HG03039 (cell line): ENCODE results near the gene C1orf21.
"Not testable (repeated sequence)": the region's sequence is repeated elsewhere in the genome, so short reads cannot be mapped to it uniquely, and the experiment has no call there.

Experiments
- ATAC-seq: cut with Tn5 transposase; IDR thresholded peaks from one replicate; pipeline ENCODE4 v1.9.1; 2021; ENCODE audit warnings: mild to moderate bottlenecking, moderate library complexity; ENCODE audit not compliant: unreplicated experiment

Gene C1orf21

DNA sequence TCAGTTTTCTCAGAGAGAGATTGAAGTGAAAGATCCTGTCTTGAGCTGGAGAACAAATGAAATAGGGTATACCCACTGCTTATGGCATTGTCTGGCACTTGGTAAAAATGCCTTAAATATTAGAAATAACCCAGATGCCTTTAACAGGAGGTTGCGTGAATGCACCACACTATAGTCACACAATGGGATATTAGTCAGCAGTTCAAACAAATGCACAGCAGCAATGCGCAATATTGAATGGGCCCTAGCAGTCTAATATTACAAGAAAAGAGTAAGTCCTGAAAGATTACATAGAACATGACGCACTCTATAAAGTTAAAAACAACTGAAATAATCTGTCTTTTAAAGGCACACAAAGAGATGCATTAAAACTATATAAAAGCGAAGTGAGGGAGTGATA, 206.8 kb downstream of the C1orf21 start:
- ATAC-seq: no peak

DNA sequence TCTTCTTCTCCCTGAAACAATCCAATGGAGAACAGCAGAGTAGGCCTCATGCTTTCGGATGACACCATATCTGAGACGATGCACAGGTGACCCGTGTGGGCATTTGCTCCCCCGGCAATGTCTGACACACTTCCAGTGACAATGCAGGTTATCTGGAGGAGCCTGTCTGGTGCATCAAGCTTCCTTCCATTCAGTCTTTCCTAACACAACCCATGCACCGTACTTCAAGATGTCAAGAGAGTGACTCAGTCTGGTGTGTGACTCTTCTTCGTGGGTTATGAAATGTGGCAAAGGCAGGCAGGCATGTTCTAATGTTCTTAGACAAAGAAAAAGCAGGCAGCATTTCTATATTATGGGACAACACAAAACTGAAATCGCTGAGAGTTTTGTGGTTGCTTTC, 208.8 kb downstream of the C1orf21 start:
- no peak for ATAC-seq

DNA sequence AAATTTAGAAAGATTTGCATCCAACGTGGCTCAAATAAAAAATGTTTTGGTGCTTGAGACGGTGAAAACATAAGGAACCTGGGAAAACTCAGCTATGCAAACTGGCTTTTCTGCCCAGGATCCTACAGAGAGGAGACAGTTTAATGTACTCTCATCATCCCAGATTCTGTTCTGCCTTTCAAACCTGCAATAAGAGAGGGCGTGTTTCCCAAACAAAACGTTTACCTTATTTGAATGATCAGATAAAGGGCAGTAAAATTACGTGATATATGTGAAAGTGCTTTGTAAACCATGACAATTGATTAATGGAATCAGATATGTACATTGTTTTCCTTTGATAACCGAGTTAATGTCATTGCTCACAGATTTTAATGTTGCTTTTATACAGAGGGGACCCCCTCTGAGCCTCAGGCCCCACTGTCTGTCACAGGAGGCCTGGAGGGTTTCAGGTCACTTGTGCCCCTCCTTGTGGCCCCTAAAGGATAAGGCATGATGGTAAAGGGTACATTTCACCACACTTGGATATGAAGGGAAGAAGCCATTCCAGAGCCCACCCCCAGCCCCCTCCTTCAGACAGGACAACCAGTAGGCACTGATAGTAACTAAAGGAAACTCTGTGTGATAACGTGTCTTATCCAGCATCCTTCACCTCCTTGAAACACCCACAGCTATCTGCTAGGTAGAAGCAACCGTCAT, 210.3 kb downstream of the C1orf21 start:
- no peak for ATAC-seq

DNA sequence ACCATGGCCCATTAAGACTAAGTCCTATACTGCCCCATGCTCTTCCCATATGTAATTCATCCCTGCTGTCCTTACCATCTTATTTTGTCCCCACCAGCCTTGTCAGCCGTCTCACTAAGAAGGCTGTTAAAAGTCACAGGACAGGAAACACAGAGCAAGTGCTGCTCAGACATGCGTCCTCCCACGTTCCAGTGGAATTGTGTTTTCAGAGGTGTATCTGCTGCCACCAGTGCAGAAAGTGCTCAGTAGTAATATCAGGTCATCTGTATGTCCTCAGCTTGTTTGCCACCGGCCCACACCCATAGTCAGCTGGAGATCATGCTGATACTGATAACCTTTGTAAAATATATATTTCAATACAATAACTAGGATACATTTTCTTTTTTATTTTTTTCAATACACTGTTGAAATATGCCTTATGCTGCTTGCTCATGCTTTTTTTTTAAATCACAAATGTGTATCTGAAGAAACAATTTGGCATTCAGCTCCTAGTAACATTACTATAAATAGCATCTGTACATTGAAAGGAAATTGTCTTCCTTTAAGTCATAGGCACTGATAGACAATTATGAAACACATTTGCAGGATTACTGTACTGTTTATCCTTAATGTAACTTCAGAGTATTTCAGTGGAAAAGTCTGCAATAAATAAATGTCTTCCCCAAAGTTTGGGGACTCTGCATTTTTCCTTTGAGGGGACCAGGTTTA, 211.0 kb downstream of the C1orf21 start:
- ATAC-seq: no peak

DNA sequence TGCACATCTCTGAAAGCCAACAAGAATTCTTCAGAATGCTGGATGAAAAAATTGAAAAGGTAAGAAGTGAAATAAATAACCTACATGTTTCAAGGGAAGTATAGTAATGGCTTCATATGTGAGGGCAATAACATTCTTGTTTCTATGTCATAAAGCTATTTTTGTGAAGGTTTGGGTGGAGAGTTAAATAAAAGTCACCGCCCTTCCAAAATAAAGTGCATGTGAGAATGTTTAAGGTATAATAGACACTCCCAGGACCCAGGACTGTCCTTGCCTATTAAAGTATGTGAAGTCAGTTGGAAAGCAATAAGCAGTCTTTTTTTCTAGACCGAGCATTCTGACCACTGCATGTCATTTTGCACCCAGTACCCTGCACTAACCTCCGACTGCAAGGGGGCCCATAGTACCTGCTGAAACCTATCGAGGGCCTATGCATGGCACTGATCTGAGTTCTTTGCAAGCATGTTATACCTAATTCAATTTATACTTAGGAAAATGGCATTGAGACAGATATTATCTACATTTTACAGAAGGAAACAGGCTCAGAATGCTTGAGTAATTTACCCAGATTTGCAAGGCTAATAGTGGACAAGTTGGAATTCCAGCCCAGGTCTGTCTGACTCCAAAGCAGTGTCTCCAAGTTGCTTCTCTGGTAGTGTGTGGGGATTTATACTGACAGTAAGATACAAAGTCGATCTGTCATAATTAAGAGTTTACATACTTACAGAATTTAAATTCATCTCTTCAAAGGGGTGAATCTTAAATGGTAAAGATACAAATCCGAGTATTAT, 211.8 kb downstream of the C1orf21 start:
- ATAC-seq: no peak

DNA sequence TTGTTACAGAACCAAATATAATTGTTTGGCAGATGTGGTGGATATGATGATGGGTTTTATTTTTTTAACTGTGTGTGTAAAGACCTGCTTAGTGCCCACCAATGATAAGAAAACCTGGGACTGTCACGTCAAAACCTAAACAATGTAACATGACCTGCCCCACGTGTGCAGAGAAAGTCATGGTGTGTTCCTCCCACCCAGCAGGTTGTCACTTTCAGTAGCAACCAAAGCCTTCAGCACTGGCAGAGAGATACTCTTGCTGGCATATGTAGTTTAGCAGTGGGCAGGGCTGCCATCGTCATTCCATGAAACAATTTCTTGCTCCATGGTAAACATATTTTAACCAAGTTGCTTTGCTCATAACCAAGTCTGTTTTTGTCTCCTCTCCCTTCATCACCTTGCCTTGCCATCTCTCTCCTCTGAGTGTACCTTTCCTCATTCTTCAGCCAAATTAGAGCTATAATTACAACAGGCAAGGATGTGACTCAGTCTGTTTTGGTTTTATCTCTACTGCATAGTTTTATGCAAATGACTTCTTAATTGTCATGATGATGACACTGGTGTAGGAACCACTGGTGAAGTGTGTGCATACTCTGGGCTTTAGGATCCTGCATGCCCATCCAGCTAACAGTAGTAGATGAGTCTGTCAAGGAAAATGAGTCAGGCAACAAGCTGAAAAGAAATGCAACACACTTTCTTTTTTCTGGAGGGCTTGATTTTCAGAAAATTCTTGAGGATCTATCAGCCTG, 217.5 kb downstream of the C1orf21 start:
- ATAC-seq: no peak

DNA sequence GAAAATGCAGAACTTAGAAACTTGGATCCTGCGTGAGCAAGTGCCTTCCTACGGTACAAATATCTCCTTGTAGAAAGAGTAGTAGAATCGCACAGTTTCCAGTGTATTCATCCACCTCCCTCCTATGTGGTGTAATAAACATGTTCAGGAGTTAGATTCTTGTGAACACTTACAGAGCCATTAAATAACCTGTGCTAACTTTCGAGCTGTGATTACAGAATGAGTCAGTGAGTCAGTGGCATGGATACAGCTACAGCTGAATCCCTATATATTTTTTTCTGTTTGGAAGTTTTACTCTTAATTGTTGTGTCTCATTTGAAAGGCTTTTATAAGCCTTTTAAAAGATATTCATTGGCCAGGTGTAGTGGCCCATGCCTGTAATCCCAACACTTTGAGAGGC, 219.1 kb downstream of the C1orf21 start:
- ATAC-seq: no peak

DNA sequence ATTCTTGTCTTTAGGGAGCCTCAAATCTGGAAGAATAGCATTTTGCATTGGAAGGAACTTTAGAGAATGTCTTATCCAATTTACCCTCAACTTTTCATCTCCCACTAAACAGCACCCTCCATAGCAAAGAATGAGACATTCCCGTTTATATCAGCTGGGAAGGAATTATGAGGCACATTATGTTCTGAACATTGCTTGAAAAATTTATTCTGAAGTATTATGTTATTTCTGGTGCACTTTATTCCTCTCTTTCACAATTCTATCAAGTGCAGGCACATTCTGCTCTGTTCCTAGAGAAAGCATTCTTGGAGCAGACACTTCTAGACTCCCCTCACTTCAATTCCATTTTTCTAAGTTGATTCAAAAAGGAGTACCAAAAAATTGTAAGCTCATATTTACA, 220.0 kb downstream of the C1orf21 start:
- no peak for ATAC-seq

DNA sequence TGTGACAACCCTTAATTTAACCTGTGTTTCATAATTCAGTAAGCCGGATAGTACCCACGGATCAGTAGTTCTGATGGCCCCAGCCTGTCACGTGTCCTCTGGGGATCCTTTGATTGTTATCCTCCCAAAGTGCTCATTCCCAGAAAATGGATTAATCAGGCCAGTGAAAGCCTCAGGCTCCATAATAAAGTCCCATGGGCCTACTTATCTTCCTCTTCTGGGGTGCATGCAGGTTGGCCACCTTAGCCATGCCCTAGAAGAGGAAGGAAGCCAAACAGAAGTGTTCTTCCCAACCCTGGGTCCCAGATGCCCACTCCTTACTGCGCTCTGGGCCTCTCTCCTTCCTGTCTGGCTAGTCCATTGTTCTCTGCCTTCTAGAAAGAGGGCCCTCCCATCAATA, 221.8 kb downstream of the C1orf21 start:
- ATAC-seq: no peak

DNA sequence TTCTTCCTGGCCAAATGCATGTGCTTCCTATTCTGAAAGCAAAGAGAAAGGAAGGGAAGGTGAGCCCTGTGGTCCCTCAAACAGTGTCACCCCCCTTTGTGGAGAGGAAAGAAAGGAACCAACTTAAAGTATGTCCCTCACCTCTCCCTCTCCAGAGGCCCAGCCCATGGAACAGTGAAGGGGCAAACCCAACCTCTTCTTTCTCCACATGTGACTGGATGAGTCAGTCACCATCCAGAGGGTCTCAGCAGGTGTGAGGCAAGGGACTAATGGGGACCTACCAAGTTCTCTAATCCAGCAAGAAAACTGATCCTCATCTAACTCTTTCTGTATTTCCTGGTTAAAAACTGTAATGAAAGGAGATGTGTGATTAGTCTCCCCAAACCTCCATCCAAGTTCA, 222.2 kb downstream of the C1orf21 start:
- no peak for ATAC-seq

DNA sequence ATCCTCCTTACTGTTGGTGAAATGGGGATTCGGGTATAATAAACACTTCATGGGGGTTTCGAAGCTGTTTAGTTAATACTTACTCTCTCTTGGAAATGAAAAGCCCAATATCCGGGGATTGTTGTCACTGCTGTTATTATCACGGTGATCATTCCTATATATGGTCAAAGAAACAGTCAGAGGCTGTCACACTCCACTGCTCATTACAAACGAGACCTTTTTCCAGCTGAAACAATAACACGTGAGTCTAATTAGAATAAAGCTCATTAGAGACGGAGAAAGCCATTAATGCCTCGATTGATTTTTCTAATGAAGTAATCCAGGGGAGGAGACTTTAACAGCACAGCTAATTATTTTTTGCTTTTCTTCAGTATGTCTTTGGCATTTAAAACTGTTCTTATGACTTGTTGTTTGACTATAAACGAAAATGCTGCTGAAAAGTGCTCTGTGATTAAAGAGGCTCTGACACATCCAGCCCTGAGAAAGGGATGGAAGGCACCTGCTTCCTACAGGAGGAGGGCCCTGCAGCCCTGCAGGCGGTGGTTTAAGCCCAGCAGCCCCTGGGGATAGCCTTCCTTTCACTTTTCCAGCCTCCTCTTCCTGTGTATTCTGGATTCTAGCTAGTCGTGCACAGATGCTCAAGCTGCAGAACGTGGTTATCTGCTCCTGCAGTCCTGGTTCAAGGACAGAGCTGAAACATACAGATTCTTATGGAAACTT, 224.2 kb downstream of the C1orf21 start:
- ATAC-seq: no peak

DNA sequence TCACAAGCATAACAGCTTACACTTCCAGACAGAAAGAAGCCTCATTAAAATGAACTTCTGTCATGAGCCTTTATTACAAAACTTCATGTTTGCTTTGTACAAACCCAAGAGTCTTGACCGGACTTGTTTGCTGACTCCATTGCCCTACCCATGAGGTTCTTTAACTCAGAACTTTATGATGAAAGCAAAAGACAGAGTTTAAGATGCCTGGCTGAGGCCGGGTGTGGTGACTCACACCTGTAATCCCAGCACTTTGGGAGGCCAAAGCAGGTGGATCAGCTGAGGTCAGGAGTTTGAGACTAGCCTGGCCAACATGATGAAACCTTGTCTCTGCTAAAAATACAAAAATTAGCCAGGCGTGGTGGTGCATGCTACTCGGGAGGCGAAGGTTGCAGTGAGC, 225.4 kb downstream of the C1orf21 start:
- ATAC-seq: not testable (repeated sequence)

DNA sequence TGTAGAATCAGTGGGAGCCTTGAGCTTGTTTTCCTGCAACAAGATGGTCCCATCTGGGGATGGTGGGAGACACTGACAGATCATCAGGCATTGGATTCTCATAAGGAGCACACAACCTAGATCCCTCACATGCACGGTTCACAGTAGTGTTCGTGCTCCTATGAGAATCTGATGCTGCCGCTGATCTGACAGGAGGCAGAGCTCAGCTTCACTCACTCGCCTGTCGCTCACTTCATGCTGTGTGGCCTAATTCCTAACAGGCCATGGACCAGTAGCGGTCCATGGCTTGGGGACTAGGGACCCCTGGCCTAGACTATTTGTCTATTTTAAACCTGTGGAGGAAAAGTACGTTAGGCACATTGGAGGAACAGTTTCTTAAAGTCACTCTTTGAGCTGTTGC, 227.8 kb downstream of the C1orf21 start:
- ATAC-seq: no peak

DNA sequence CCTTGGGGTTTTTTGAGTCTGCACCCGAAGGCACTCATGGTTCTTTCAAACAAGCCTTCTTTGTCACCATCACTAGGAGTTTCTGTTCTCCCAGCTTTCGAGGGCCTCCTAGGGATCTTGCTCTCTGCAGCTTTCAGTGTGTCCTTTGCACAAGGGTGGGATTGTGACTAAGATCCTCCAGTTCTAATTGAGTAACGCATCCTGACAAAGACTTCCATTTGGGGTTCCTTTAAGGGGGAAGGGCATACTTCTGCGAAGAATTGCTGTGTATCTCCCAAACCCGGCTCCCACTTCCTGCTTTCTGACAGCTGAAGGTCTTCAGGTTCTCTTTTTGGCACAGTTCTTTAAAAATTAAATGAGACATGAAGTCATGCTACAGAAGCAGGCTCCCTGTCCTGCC, 228.5 kb downstream of the C1orf21 start:
- no peak for ATAC-seq

DNA sequence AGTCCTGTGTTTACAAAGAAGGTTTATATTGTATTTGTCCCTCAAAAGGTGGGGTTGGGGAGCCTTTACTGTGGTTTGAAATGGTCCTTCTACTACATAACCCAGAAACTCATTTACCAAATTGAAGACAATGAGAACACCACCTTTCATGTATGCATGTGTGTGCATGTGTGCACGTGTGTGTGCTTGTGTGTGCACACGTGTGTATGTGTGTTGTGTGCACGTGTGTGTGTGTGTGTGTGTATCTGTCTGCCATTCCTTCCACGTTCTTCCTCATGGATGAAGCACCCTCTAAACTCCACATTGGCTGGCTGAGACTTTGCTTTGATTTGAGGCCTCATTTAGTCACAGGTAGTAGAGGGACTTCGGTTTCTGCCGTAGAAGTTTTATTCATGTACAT, 229.7 kb downstream of the C1orf21 start:
- no peak for ATAC-seq

DNA sequence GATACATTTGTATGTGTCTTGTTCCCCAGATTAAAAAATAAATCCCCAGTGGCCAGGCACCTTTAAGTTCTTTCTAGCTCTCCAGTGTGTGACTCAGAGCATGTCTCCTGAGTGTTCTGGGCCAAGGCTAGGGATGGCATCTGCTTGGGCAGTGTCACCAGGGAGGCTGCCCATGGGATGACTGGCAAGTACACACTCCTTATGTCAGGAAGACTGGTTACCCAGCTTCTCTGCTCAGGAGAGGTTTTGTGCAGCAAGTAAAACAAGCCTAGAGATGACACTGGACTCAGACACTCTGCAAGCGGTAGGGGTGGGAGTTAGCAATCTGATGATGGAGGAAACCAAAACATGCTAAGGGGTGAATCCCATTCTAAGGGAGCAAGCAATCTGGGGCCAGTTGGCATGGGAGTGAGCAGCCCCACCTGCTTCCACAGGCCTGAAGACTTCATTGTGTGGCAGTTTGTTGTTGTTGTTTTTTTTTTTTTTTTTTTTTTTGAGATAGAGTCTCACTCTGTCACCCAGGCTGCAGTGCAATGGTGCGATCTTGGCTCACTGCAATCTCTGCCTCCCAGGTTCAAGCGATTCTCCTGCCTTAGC, 230.7 kb downstream of the C1orf21 start:
- no peak for ATAC-seq

DNA sequence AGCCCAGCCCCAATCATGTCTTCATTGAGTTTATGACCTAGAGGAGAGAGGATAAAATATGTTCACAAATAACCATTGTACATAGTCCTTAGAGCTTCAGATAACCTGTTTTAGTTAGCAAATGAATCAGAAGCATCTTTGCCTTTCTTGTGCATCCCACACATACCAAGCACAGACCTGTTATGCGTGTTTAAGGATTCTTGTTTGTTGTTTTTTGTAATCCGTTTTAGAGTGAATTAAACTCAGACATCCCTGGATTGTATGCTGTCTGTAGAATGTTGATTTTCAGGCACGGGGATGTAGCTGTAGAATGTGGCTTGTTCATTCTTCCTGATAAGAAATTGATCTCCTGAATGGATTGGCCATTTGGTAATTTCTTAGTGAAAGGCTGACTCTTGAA, 232.0 kb downstream of the C1orf21 start:
- no peak for ATAC-seq

DNA sequence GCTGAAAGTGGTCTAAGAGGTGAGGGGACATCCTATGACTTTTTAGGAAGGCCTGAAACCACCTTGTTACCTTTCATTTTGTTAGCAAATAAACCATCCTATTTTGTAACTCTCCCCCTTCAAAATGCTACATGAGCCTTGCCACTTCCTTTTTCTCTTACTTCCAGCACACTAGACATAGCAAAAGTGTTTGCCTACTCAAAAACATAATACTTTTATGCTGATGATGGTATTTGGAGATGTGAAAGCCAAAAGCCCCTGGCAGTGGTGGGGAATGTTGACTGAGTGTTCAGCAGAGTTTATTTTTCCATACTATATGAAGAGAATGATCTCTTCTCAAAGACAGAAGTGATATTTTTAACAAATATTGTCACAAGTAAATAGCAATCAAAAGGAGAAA, 233.6 kb downstream of the C1orf21 start:
- no peak for ATAC-seq

DNA sequence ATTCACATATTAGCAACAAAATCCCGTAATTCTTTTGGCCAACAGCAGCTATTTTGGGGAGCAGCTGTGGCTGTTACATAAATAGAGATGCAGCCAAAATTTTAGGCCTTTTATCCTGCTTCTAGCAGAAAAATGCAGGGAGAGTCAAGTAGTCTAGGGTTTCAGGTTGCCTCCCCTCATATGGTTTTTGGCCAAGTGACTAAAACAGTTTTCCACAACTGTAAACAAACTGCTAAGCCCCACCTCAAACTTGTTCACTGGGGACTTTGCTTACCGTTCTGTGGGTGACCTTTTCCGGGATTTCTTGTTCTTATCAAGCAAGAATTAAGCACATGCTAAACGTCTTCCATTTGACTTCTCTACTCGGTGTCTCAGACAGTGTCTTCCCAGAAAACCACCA, 234.4 kb downstream of the C1orf21 start:
- ATAC-seq: no peak

DNA sequence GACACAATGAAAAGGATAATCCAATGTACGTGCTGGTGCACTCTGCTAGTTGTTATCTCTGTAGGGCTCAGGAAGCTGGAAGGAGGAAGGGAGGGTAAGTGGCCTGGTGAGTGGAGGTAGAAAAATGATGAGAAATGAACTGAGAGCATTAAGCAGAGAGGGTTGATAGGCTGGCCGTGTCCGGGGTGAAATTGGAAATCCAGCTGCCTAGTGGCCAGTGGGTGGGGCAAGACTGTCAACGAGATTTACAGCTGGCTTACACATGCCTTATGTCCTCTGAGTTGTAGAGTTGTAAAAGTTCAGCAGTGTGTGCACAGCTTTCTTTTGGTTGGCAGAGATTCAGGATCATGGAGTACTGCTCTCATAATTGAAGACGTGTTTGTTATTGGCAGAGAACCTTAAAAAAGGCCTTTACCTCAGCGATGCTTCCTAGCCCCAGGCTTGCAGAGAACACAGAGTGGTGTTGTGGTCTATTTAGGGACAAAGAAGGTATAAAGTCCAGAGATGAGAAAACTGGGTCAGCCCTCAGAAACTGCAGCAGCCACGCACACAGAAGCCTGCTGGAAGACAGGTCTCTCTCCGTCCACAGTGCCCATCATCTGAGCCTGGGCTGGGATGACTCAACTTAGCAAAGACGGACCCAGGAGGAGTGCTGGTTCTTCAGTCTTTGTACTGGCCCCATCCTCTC, 235.5 kb downstream of the C1orf21 start:
- no peak for ATAC-seq
